NCI-H2227 (cell line): ENCODE results near the gene FAM83D.

Source experiments
- DNase-seq: peaks from one replicate; lab custom pipeline; 2025; ENCODE audit not compliant: unreplicated experiment; lab: John Stamatoyannopoulos, UW

Gene FAM83D

DNA sequence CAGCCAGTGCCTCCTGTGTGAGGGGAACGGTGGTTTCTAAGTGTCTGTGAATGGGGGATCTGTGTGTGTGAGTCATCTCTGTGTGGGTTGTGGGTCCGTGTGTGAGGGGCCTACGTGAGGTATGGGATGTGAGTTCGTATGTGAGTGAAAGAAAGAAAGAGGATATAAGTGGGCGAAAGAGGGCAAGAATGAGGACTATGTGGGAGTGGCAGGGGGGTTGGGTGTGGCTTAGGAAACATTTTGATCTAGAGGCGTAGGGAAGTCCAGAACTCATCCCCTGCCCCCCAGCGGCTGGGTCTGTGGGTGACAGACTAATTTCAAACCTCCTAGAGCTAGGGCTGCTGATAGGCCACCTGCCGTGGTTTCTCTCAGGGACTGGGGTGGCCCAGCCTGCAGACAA lies 71.4 kb downstream of the FAM83D start:
- no peak for DNase-seq

DNA sequence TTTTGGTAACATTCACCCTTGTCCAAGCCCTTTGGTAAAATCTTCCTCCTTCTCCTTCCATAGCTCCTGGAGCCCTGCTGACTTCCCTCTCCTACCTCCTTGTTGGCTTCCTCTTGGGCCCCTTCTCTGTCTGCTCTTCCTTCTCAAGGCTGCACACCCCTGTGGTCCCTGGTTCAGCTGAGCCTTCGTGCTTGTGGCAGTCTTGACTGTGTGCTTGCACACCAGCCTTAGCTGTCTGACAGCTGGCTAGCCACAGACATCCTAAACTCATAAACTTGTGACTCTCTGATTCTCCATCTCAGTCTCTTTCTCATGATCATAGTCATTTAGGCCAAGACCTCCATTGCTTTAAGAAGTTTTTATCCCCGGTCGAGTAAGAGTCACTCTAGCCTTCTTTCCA lies 73.0 kb downstream of the FAM83D start:
- no peak for DNase-seq

DNA sequence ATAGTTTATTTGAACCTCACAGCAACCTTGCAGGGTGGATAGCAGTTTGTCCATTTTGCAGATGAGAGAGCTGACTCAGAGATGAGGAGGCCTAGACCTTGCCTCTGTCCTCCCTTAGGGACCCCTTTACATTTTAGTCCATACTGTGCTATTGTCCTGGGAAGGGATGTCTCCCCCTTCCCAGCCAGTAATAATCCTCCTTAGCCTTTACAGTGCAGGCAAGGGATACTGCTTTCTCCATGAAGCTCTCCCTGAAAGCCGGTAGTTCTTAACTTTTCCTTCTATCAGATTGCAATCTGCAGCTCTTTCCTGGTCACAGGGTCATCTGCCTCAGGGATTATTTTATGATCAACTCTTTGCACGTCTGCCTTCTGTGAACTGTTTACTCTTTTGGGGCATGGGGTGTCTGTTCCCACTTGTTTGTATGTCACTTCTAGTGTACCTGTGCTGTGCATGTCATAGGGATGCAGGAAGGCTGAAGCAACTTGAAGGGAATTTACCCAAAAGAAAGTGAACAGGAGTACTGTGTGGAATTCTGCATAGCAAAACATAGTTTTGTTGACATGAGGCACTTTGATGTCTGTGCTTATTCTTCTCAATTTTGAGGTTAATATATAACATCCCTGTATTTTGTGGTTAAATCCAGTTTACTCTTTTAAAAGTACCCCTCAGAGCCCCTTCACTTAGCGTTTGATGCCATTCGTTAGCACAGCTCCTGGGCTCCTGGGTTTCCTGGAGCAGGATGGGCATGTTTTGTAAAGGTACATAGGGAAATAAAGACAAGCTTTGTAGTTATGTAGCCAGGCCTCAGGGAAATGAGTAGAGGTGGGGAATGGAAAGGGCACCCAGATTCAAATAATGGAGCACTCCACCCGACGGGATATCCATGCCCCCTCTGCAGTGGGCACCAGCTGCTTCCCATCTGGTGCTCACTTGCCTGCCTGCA lies 74.0 kb downstream of the FAM83D start:
- no peak for DNase-seq
